ENCODE measurements around the gene OGDH.

Gene OGDH

GRCh38 chr7:44673324-44673723, 66.9 kb downstream of the OGDH start:
- Histone ChIP-seq H2BK5ac (ENCODE audit: low read depth, low read length, poor library complexity, severe bottlenecking) (no peak overlapping the region), H2AK5ac (ENCODE audit: low read length, severe bottlenecking) (no peak overlapping the region), H2BK15ac (ENCODE audit: low read depth, poor library complexity, severe bottlenecking) (no peak overlapping the region), H3K4me1 (ENCODE audit: control insufficient read depth, insufficient read depth, low read depth, low read length) (peaks cover 3% of the 10 kb centered on the region), H3K27ac (ENCODE audit: low read length, poor library complexity, severe bottlenecking) (no peak overlapping the region), H3K4ac (ENCODE audit: low read depth in 1 of 2, low read length in 2 of 2) (no peak overlapping the region), H3K9ac (ENCODE audit: low read length) (no peak overlapping the region), H4K91ac (ENCODE audit: low read length) (no peak overlapping the region), H3K4me2 (ENCODE audit: low read length, poor library complexity, severe bottlenecking) (no peak overlapping the region), H4K8ac (ENCODE audit: low read length) (no peak overlapping the region), H3K18ac (ENCODE audit: low read depth in 1 of 2, low read length in 2 of 2) (no peak overlapping the region), H3K27me3 (ENCODE audit: control insufficient read depth in 1 of 2, insufficient read depth in 1 of 2, low read length in 2 of 2) (no peaks in the 10 kb centered on the region), H2BK120ac (ENCODE audit: low read depth, low read length) (no peak overlapping the region), H2AFZ (ENCODE audit: low read depth, low read length) (no peak overlapping the region), H2BK12ac (ENCODE audit: low read length in 2 of 2) (no peak overlapping the region), H3K23ac (ENCODE audit: low read length in 2 of 2) (no peak overlapping the region), H3K36me3 (ENCODE audit: control insufficient read depth in 1 of 2, insufficient read depth in 2 of 2, low read depth in 1 of 2, low read length in 2 of 2) (peaks cover 47 to 49% of the 10 kb centered on the region in 2 experiments), H3K14ac (ENCODE audit: low read length in 2 of 2) (no peak overlapping the region), H3K79me1 (replicated peaks; ENCODE audit: low read length, poor library complexity, severe bottlenecking) (peaks cover 37% of the 10 kb centered on the region), H3K4me3 (ENCODE audit: insufficient read depth in 1 of 2, low read depth in 1 of 2, low read length in 2 of 2) (no peak overlapping the region), H3K9me3 (ENCODE audit: control insufficient read depth, low read length) (no peaks in the 10 kb centered on the region)
- DNase-seq, result no peak
- 100% methylated on average over 2 of the region's 2 CpGs for WGBS

- no peak overlapping the region for H2BK5ac ChIP-seq (ENCODE audit: low read depth, low read length, poor library complexity, severe bottlenecking)
- H2AK5ac ChIP-seq (ENCODE audit: low read length, severe bottlenecking), result no peak overlapping the region
- no peak overlapping the region for H2BK15ac ChIP-seq (ENCODE audit: low read depth, poor library complexity, severe bottlenecking)
- H3K23ac ChIP-seq (ENCODE audit: low read length in 2 of 2), result no peak overlapping the region
- no peak overlapping the region for H3K4me2 ChIP-seq (ENCODE audit: low read length, poor library complexity, severe bottlenecking)
- H3K79me1 ChIP-seq (replicated peaks; ENCODE audit: low read length, poor library complexity, severe bottlenecking), result peaks cover 36% of the 10 kb centered on the region
- H3K4me3 ChIP-seq (ENCODE audit: insufficient read depth in 1 of 2, low read depth in 1 of 2, low read length in 2 of 2), result no peak overlapping the region
- H2AFZ ChIP-seq (ENCODE audit: low read depth, low read length), result no peak overlapping the region
- no peak overlapping the region for H4K91ac ChIP-seq (ENCODE audit: low read length)
- peaks cover 6% of the 10 kb centered on the region for H3K4me1 ChIP-seq (ENCODE audit: control insufficient read depth, insufficient read depth, low read depth, low read length)
- no peak overlapping the region for H3K18ac ChIP-seq (ENCODE audit: low read depth in 1 of 2, low read length in 2 of 2)
- H3K36me3 ChIP-seq (ENCODE audit: control insufficient read depth in 1 of 2, insufficient read depth in 2 of 2, low read depth in 1 of 2, low read length in 2 of 2), result peaks cover 42 to 50% of the 10 kb centered on the region in 2 experiments
- no peak overlapping the region for H3K9ac ChIP-seq (ENCODE audit: low read length)
- H3K4ac ChIP-seq (ENCODE audit: low read depth in 1 of 2, low read length in 2 of 2), result no peak overlapping the region
- H2BK120ac ChIP-seq (ENCODE audit: low read depth, low read length), result no peak overlapping the region
- no peak overlapping the region for H3K14ac ChIP-seq (ENCODE audit: low read length in 2 of 2)
- H3K27me3 ChIP-seq (ENCODE audit: control insufficient read depth in 1 of 2, insufficient read depth in 1 of 2, low read length in 2 of 2), result no peaks in the 10 kb centered on the region
- 97% methylated on average over 6 of the region's 6 CpGs for WGBS
- H3K27ac ChIP-seq (ENCODE audit: low read length, poor library complexity, severe bottlenecking), result no peak overlapping the region
- no peak overlapping the region for H2BK12ac ChIP-seq (ENCODE audit: low read length in 2 of 2)
- no peaks in the 10 kb centered on the region for H3K9me3 ChIP-seq (ENCODE audit: control insufficient read depth, low read length)
- no peak for DNase-seq
- no peak overlapping the region for H4K8ac ChIP-seq (ENCODE audit: low read length)
Measured at GRCh38 chr7:44673771-44674170, 67.3 kb downstream of the OGDH start.

GRCh38 chr7:44674381-44674780, 68.0 kb downstream of the OGDH start:
- Histone ChIP-seq H2BK12ac (ENCODE audit: low read length in 2 of 2) (no peak overlapping the region), H3K4ac (ENCODE audit: low read depth in 1 of 2, low read length in 2 of 2) (no peak overlapping the region), H3K4me1 (ENCODE audit: control insufficient read depth, insufficient read depth, low read depth, low read length) (peaks cover 12% of the 10 kb centered on the region), H2BK15ac (ENCODE audit: low read depth, poor library complexity, severe bottlenecking) (no peak overlapping the region), H2BK120ac (ENCODE audit: low read depth, low read length) (no peak overlapping the region), H3K18ac (ENCODE audit: low read depth in 1 of 2, low read length in 2 of 2) (no peak overlapping the region), H3K36me3 (ENCODE audit: control insufficient read depth in 1 of 2, insufficient read depth in 2 of 2, low read depth in 1 of 2, low read length in 2 of 2) (peaks cover 41 to 54% of the 10 kb centered on the region in 2 experiments), H3K9me3 (ENCODE audit: control insufficient read depth, low read length) (no peaks in the 10 kb centered on the region), H3K27me3 (ENCODE audit: control insufficient read depth in 1 of 2, insufficient read depth in 1 of 2, low read length in 2 of 2) (no peaks in the 10 kb centered on the region), H3K14ac (ENCODE audit: low read length in 2 of 2) (no peak overlapping the region), H4K8ac (ENCODE audit: low read length) (no peak overlapping the region), H3K79me1 (replicated peaks; ENCODE audit: low read length, poor library complexity, severe bottlenecking) (peaks cover 34% of the 10 kb centered on the region), H3K4me2 (ENCODE audit: low read length, poor library complexity, severe bottlenecking) (no peak overlapping the region), H3K23ac (ENCODE audit: low read length in 2 of 2) (no peak overlapping the region), H2AFZ (ENCODE audit: low read depth, low read length) (no peak overlapping the region), H4K91ac (ENCODE audit: low read length) (no peak overlapping the region), H3K27ac (ENCODE audit: low read length, poor library complexity, severe bottlenecking) (no peak overlapping the region), H3K4me3 (ENCODE audit: insufficient read depth in 1 of 2, low read depth in 1 of 2, low read length in 2 of 2) (no peak overlapping the region), H3K9ac (ENCODE audit: low read length) (no peak overlapping the region), H2AK5ac (ENCODE audit: low read length, severe bottlenecking) (no peak overlapping the region), H2BK5ac (ENCODE audit: low read depth, low read length, poor library complexity, severe bottlenecking) (no peak overlapping the region)
- 96% methylated on average over 7 of the region's 7 CpGs for WGBS
- no peak for DNase-seq

- Histone ChIP-seq H3K4me2 (ENCODE audit: low read length, poor library complexity, severe bottlenecking) (no peak overlapping the region), H3K27me3 (ENCODE audit: control insufficient read depth in 1 of 2, insufficient read depth in 1 of 2, low read length in 2 of 2) (no peaks in the 10 kb centered on the region), H3K79me1 (replicated peaks; ENCODE audit: low read length, poor library complexity, severe bottlenecking) (peaks cover 26% of the 10 kb centered on the region), H4K8ac (ENCODE audit: low read length) (no peak overlapping the region), H2BK12ac (ENCODE audit: low read length in 2 of 2) (no peak overlapping the region), H2BK5ac (ENCODE audit: low read depth, low read length, poor library complexity, severe bottlenecking) (no peak overlapping the region), H2AFZ (ENCODE audit: low read depth, low read length) (no peak overlapping the region), H3K4me1 (ENCODE audit: control insufficient read depth, insufficient read depth, low read depth, low read length) (peaks cover 15% of the 10 kb centered on the region), H4K91ac (ENCODE audit: low read length) (no peak overlapping the region), H3K14ac (ENCODE audit: low read length in 2 of 2) (no peak overlapping the region), H3K36me3 (ENCODE audit: control insufficient read depth in 1 of 2, insufficient read depth in 2 of 2, low read depth in 1 of 2, low read length in 2 of 2) (peaks cover 55 to 59% of the 10 kb centered on the region in 2 experiments), H3K9ac (ENCODE audit: low read length) (no peak overlapping the region), H3K23ac (ENCODE audit: low read length in 2 of 2) (no peak overlapping the region), H2BK120ac (ENCODE audit: low read depth, low read length) (no peak overlapping the region), H3K27ac (ENCODE audit: low read length, poor library complexity, severe bottlenecking) (no peak overlapping the region), H3K9me3 (ENCODE audit: control insufficient read depth, low read length) (no peaks in the 10 kb centered on the region), H3K4ac (ENCODE audit: low read depth in 1 of 2, low read length in 2 of 2) (no peak overlapping the region), H3K18ac (ENCODE audit: low read depth in 1 of 2, low read length in 2 of 2) (no peak overlapping the region), H3K4me3 (ENCODE audit: insufficient read depth in 1 of 2, low read depth in 1 of 2, low read length in 2 of 2) (no peak overlapping the region), H2BK15ac (ENCODE audit: low read depth, poor library complexity, severe bottlenecking) (no peak overlapping the region), H2AK5ac (ENCODE audit: low read length, severe bottlenecking) (no peak overlapping the region)
- 100% methylated on average over 1 of the region's 4 CpGs for WGBS
- DNase-seq, result no peak
Measured at GRCh38 chr7:44676776-44677175, 70.3 kb downstream of the OGDH start.

Data from mesenchymal stem cell (in vitro differentiated cells and primary cell).